Stomach (tissue), 4 donors: ENCODE measurements around the gene VWF.

Experiments used
- POLR2A ChIP-seq, 4 donors: fragments of 450-650 bp; IDR thresholded peaks; one replicate each; pipeline ENCODE4 v1.6.1; 2016; ENCODE audit warnings: antibody characterized with exemption in 4 of 4, control low read depth in 2 of 4, mild to moderate bottlenecking in 1 of 4, moderate library complexity in 1 of 4
- POLR2AphosphoS5 ChIP-seq, 3 donors: sonication (generic); formaldehyde crosslinking; IDR thresholded peaks; one replicate each; pipeline ENCODE4 v1.6.1; 2016; ENCODE audit warnings: antibody characterized with exemption in 3 of 3

DNA sequence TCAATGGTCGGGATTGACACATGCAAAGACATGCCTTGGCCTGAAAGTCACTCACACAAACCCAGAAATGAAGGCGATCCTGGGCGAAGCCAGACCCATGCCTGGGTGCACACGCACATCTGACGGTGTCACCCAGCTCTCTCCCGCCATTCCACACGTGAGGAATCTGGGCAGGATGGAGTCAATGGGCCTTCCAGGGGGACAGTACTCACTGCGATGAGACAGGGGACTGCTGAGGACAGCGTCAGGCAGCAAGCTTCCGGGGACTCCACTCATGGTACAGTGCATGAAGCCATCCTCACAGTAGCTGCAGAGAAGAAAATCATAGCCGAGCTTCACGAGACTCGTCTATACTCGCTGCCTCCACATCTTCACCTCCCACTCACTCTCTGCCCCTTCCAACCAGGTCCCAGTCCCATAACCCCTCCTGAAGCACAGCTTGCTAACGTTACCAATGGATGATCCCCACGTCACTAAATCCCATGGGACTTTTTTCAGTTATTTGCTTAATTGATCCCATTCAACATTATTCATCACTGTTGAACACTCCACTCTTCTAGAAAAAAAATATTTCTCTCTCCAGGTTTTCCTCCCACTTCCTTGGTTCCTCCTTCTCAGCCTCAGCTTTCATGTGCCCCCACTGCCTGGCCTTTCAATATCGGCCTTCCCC, 77.8 kb downstream of the VWF start:
- no peak for TF ChIP-seq POLR2AphosphoS5 (IDR thresholded peaks at IDR 0.05)
- no peak for TF ChIP-seq POLR2A (IDR thresholded peaks at IDR 0.05)
